ENCODE data around the gene HNRNPA2B1. TPM values are rescaled to one million over a fixed set of nuclear protein-coding genes. Genes with fewer than 3 reads are reported as not detected.

Gene HNRNPA2B1
- total RNA-seq (2014; rRNA removed; shearing (Covaris generic)): 201 and 235 TPM in 2 replicates
- polyA plus RNA-seq (2015; cell fraction: cytosol; rRNA removed): 870 and 929 TPM in 2 replicates
- polyA plus RNA-seq (2015; cell fraction: nucleus; rRNA removed): 1,335 and 1,362 TPM in 2 replicates

DNA sequence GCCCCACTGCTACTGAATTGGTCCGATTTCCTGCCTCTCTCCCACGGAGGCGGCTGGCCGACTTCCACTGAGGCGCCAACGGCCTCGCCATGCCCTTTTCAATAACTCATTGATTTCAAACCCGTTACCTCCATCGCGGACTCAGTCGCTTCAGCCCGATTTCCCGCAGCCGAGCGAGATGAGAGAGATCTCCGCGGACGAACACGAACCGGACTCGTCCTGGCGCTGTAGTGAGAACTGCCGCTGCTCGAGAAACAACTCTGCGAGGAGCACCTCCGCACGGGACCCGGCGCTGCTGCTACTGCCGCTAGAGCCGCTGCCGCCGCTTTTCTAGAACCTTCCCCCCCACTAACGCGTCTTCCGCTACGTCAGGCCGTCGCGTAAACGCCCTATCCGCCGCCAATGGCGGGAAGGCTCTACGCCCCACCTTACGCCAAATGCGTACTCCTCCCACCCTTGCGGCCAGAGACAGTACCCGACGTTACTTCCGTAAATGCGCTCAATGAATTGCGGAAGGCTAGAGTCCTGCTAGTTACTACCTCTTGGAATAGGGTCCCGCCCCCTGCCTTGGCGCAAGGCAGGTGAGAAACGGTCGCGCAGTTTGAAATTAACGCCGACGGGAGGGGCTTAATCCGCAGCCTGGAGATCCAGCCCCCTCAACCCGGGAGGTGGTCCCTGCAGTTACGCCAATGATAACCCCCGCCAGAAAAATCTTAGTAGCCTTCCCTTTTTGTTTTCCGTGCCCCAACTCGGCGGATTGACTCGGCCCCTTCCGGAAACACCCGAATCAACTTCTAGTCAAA lies at the start of gene HNRNPA2B1:
HNRNPA2B1 (minus strand) TSS at position 303 of the 803 bp plus-strand sequence; CDS start at position 134, 169 bp downstream.
- DNase-seq (ENCODE audit: low read depth, low spot score): peak; percentile 100
- in situ Hi-C loops (cut with HindIII; ENCODE audit: low pct_unique_long_range_greater_than_20kb, low sequenced_read_pairs): no loop called here

GRCh38 chr7:26250239-26250638 lies 49.7 kb upstream of the HNRNPA2B1 start:
- in situ Hi-C loops (cut with HindIII; ENCODE audit: low pct_unique_long_range_greater_than_20kb, low sequenced_read_pairs): no loop called here
- DNase-seq (ENCODE audit: low read depth, low spot score): no peak

DNA sequence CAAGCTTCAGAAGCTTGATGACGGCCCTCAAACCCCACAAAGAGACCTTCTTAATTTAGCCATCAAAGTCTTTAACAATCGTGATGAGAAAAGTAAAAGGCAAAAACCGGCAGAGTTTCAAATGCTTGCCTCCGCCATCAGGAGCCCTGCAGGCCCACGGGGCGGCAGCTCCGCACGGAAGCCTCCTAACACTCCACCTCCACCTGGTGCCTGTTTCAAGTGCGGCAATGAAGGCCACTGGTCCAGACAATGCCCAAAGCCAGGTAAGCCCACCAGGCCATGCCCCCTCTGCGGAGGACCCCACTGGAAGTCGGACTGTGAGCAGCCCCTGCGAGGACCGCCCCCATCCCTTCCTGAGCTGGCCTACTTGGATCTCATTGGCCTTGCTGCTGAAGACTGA lies 44.6 kb upstream of the HNRNPA2B1 start:
- in situ Hi-C loops (cut with HindIII; ENCODE audit: low pct_unique_long_range_greater_than_20kb, low sequenced_read_pairs): no loop called here

GRCh38 chr7:26238032-26238431 lies 37.5 kb upstream of the HNRNPA2B1 start:
- in situ Hi-C loops (cut with HindIII; ENCODE audit: low pct_unique_long_range_greater_than_20kb, low sequenced_read_pairs): no loop called here
- DNase-seq (ENCODE audit: low read depth, low spot score): no peak

More for the DNA sequence above, 44.6 kb upstream of the HNRNPA2B1 start:
- DNase-seq (ENCODE audit: low read depth, low spot score): no peak

DNA sequence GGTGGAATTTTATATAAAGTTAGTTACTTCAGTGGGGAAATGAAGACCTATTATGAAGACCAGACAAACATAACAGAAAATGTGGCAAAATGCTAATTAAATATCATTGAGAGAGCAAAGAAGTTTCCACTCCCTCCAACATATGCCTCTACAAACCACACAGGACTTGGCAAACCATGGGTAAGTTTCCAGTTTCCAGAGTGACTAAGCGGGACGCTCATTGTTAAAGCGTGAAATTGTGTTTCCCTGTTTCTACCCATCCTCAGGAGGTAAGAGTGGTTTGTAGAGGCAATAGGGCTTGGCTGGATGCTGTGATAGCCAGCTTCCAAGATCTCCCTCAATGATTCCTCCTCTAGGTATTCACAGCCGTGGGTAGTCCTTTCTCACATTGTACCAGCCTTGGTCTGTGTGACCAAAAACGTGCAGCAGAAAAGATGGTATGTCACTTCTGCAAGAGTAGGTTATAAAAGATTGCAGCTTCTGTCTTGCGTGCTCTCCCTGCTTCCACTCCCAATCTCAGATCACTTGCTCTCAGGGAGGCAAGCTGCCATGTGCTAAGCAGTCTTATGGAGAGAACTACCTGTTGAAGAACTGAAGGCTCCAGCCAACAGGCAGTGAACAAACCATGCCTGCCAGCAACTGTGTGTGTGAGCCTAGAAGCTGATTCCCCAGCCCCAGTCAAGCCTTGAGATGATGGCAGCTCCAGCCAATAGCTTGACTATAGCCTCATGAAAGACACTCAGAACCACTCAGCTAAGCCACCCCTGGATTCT lies 36.7 kb upstream of the HNRNPA2B1 start:
- in situ Hi-C loops (cut with HindIII; ENCODE audit: low pct_unique_long_range_greater_than_20kb, low sequenced_read_pairs): no loop called here
- no peak for DNase-seq (ENCODE audit: low read depth, low spot score)

DNA sequence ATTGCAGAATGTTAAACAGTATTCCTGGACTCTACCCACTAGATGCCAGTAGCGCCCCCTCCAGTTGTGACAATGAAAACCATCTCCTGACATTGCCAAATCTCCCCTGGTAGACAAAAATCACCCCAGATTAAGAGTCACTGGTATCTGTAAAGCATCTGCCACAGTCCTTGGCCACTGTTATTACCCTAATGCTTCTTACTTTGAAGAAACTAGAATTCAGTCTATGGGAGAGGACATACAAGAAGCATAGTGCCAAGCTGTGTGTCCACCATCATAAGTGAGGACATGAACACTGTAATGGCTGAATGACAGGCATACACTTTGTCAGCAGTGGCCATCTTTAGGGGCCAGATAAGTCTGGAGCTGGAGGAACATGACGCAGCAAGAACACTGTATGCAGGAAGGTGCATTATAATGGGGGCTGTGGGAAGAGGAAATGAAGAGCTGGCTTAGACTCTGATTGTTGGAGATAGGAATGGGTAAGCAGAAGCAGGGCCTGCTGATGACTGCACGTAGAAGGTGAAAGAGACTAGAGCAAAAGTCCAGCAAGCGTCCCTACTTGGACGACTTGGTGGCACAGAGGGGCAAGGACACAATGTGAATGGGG lies 33.5 kb upstream of the HNRNPA2B1 start:
- in situ Hi-C loops (cut with HindIII; ENCODE audit: low pct_unique_long_range_greater_than_20kb, low sequenced_read_pairs): no loop called here
- DNase-seq (ENCODE audit: low read depth, low spot score): peak; percentile 26

DNA sequence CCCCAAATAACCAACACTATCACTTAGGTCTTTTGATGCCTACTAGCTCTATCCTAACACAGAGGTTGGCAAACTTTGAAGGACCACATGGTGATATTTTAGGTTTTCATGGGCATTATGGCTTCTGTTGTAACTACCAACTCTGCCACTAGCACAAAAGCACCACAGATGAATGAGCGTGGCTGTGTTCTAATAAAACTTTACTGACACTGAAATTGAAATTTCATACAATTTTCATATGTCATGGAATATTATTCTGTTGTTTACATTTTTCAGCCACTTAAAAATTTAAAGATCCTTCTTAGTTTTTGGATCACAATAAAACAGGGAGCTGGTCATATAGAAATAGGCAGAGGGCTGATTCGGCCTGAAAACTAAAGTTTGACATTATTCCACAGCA lies 27.4 kb upstream of the HNRNPA2B1 start:
- in situ Hi-C loops (cut with HindIII; ENCODE audit: low pct_unique_long_range_greater_than_20kb, low sequenced_read_pairs): no loop called here

GRCh38 chr7:26224359-26224758 lies 23.8 kb upstream of the HNRNPA2B1 start:
- no peak for DNase-seq (ENCODE audit: low read depth, low spot score)
- in situ Hi-C loops (cut with HindIII; ENCODE audit: low pct_unique_long_range_greater_than_20kb, low sequenced_read_pairs): no loop called here

More for the DNA sequence above, 27.4 kb upstream of the HNRNPA2B1 start:
- DNase-seq (ENCODE audit: low read depth, low spot score): no peak

DNA sequence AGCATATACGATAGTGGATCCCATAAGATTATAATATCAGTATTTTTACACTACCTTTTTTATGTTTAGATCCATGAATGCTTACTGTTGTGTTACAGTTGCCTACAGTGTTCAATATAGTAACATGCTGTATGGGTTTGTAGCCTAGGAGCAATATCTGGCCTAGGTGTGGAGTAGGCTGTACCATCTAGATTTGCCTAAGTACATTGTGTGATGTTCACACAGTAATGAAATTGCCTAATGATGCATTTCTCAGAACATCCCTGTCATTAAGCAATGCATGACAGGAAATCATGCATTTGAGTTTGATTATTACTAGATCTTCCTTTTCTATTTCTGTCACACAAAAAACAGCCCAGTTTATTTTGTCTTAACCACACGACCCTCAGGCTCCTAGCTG lies 15.5 kb upstream of the HNRNPA2B1 start:
- DNase-seq (ENCODE audit: low read depth, low spot score): no peak
- in situ Hi-C loops (cut with HindIII; ENCODE audit: low pct_unique_long_range_greater_than_20kb, low sequenced_read_pairs): no loop called here

DNA sequence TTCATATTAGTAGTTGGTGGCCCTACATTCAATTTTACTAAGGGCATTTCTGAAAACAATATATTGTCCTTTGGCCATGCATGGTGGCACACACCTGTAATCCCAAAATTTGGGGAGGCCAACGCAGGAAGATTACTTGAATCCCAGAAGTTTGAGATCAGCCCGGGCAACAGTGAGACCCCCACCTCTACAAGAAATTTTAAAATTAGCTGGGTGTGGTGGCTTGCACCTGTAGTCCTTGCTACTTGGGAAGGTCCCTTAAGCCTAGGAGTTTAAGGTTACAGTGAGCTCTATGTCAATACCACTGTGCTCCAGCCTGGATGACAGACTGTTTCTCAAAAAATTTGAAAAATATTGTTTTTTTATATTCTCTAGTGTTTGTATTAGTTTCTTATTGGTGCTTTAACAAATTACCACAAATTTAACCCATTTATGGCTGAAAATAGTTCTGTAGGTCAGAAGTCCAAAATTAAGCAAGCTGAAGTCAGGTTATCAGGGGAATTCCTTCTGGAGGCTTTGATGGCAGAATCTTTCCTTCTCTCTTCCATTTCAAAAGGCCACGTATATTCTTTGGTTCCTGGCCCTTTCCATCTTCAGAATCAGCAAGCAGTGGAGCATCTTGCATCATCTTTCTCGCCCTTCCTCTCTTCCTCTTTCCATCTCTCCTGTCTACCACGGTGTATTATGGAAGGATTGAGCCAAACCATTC lies 13.4 kb upstream of the HNRNPA2B1 start:
- in situ Hi-C loops (cut with HindIII; ENCODE audit: low pct_unique_long_range_greater_than_20kb, low sequenced_read_pairs): no loop called here
- no peak for DNase-seq (ENCODE audit: low read depth, low spot score)

GRCh38 chr7:26212921-26213718 lies 12.6 kb upstream of the HNRNPA2B1 start:
- in situ Hi-C loops (cut with HindIII; ENCODE audit: low pct_unique_long_range_greater_than_20kb, low sequenced_read_pairs): no loop called here
- no peak for DNase-seq (ENCODE audit: low read depth, low spot score)

- in situ Hi-C loops (cut with HindIII; ENCODE audit: low pct_unique_long_range_greater_than_20kb, low sequenced_read_pairs): no loop called here
- peak; percentile 80 for DNase-seq (ENCODE audit: low read depth, low spot score)
Observed at GRCh38 chr7:26208040-26208439, 7.5 kb upstream of the HNRNPA2B1 start.

DNA sequence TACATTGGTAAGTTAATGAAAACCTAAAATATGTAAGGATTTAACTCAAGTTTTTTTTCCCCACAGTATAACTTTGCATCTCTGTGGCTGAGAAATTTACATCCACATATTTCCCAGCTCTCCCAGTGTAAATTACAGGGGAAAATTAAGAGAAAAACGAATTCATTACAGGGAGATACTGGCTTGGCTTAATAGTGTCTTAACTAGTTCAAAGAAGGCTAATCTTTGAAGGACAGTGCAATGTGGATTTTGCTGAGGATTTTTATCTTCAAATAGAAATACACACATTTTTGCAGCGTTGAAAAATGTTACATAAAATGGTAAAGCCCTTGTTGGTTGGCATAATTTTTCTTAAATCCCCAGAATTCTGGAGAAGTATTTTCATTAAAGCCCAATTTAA lies 2.5 kb upstream of the HNRNPA2B1 start:
- DNase-seq (ENCODE audit: low read depth, low spot score): no peak
- in situ Hi-C loops (cut with HindIII; ENCODE audit: low pct_unique_long_range_greater_than_20kb, low sequenced_read_pairs): no loop called here

- in situ Hi-C loops (cut with HindIII; ENCODE audit: low pct_unique_long_range_greater_than_20kb, low sequenced_read_pairs): no loop called here
- DNase-seq (ENCODE audit: low read depth, low spot score): peak; percentile 64
Observed at GRCh38 chr7:26202019-26202990, 1.8 kb upstream of the HNRNPA2B1 start.

- peak; percentile 86 for DNase-seq (ENCODE audit: low read depth, low spot score)
- in situ Hi-C loops (cut with HindIII; ENCODE audit: low pct_unique_long_range_greater_than_20kb, low sequenced_read_pairs): no loop called here
Observed at GRCh38 chr7:26201247-26202018, 887 bp upstream of the HNRNPA2B1 start, which contains the start of gene CBX3. TSS of gene CBX3 (plus strand) at chr7:26201745. CDS start at chr7:26202999, 1,254 bp downstream.

All from SK-MEL-5 (cell line).